Transverse colon (tissue), 4 donors: Measurements from ENCODE around the gene AMD1. TPM values are rescaled to one million over a fixed set of nuclear protein-coding genes. Genes with fewer than 3 reads are reported as not detected.

ENCODE experiments used
- DNase-seq: peaks from one replicate; pipeline ENCODE4 v3.0.0-alpha.2; 2019
- H3K27ac ChIP-seq, 4 donors: fragments of 200-600 bp; sonication (generic); 2 replicates each; pipeline ENCODE4 v1.5.1; 2016 to 2018; ENCODE audit warnings: inconsistent platforms in 4 of 4
- H3K27me3 ChIP-seq: fragments of 200-600 bp; sonication (generic); 2 replicates; pipeline ENCODE4 v1.5.1; 2017; ENCODE audit warnings: inconsistent platforms
- H3K36me3 ChIP-seq, 4 donors: fragments of 200-600 bp; sonication (generic); 2 replicates each; pipeline ENCODE4 v1.5.1; 2017 to 2019; ENCODE audit warnings: inconsistent platforms in 4 of 4
- H3K4me1 ChIP-seq, 4 donors: fragments of 200-600 bp; sonication (generic); 2 replicates each; pipeline ENCODE4 v1.5.1; 2017 to 2020; ENCODE audit warnings: inconsistent platforms in 4 of 4
- H3K4me3 ChIP-seq, 4 donors: fragments of 200-600 bp; sonication (generic); 1 replicate in 1 of 4; 2 replicates in 3 of 4; pipeline versions ENCODE4 v1.5.1 to v1.6.1; 2017 to 2019; ENCODE audit warnings: inconsistent platforms in 4 of 4
- H3K9me3 ChIP-seq, 2 donors: fragments of 200-600 bp; sonication (generic); 2 replicates each; pipeline ENCODE4 v1.5.1; 2017 to 2019; ENCODE audit warnings: inconsistent platforms in 2 of 2
- EP300 ChIP-seq: sonication (generic); formaldehyde crosslinking; IDR thresholded peaks from one replicate; pipeline ENCODE4 v1.6.1; 2017; ENCODE audit warnings: antibody characterized with exemption, low read depth
- POLR2A ChIP-seq: fragments of 450-650 bp; IDR thresholded peaks from one replicate; pipeline ENCODE4 v1.6.1; 2016; ENCODE audit warnings: antibody characterized with exemption, mild to moderate bottlenecking, moderate library complexity
- POLR2AphosphoS5 ChIP-seq, 3 donors: sonication (generic); formaldehyde crosslinking; IDR thresholded peaks; one replicate each; pipeline ENCODE4 v1.6.1; 2016; ENCODE audit warnings: antibody characterized with exemption in 3 of 3
- WGBS, 2 donors: methylation state at CpG; one replicate each; pipeline ENCODE4 v1.1.5; 2018; ENCODE audit warnings: low coverage in 1 of 2; 5-methylcytosine and 5-hydroxymethylcytosine counted together
- in situ Hi-C, 4 donors: fragments of 200-750 bp; cut with MboI; loops; one replicate each; pipeline versions ENCODE4 v1.15.0 to v1.15.1; 2017; ENCODE audit warnings: low sequenced_read_pairs in 3 of 4, low pct_ligation_motif_present in 1 of 4, low pct_unique_long_range_greater_than_20kb in 1 of 4
- intact Hi-C: fragments of 100-400 bp; cut with DNase I; formaldehyde crosslinking; loops from one replicate; pipeline ENCODE4 v1.15.1; 2023; ENCODE audit warnings: low total_unique reads
- total RNA-seq, 4 donors: library from RNA; depleted of rRNA; stranded (reverse); fragments of >200 nt; gene quantifications; one replicate each; pipeline ENCODE4 v1.1.0, GENCODE V29; 2016
- TF ChIP-seq, protein P1 (sequence below), 5 experiments: fragments of 200-600 bp in 3 of 5; fragments of 450-650 bp in 2 of 5; sonication (generic) in 3 of 5; IDR thresholded peaks; 1 replicate in 2 of 5; 2 replicates in 3 of 5; pipeline ENCODE4 v1.5.1; 2016 to 2017; ENCODE audit warnings: antibody characterized with exemption in 5 of 5, inconsistent platforms in 3 of 5, mild to moderate bottlenecking in 2 of 5, moderate library complexity in 1 of 5

AMD1 gene
- total RNA-seq, 4 donors from 2014 or later, result 50.7 to 86.4 (median 75.1) TPM

DNA sequence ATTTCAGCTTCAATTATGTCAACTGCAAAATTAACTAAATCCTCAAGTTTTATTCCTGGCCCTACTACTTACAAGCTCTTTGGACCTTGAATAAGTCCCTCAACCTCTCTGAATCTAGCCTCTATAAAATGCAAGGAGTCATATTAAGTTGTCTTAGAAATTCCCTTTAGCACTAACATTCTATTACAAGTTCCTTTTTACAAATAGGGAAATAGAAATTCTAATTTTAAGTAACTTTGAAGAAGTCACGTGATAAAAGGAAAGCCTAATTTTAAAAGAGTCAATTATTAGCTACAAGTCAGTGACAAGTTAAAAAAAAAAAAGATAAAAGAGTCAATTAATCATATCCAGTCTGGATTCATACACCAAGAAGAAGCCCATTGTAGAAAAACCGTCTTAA is 59.3 kb downstream of the AMD1 start:
- Histone ChIP-seq H3K4me1 (no peaks in the 10 kb centered on the region), H3K27ac (no peak overlapping the region), H3K9me3 (no peaks in the 10 kb centered on the region), H3K4me3 (no peak overlapping the region), H3K36me3 (no peaks in the 10 kb centered on the region), H3K27me3 (no peaks in the 10 kb centered on the region)
- DNase-seq, result no peak
- TF ChIP-seq EP300 (no peak), POLR2AphosphoS5 (IDR thresholded peaks at IDR 0.05) (no peak), POLR2A (no peak)
- TF ChIP-seq, protein P1, sequence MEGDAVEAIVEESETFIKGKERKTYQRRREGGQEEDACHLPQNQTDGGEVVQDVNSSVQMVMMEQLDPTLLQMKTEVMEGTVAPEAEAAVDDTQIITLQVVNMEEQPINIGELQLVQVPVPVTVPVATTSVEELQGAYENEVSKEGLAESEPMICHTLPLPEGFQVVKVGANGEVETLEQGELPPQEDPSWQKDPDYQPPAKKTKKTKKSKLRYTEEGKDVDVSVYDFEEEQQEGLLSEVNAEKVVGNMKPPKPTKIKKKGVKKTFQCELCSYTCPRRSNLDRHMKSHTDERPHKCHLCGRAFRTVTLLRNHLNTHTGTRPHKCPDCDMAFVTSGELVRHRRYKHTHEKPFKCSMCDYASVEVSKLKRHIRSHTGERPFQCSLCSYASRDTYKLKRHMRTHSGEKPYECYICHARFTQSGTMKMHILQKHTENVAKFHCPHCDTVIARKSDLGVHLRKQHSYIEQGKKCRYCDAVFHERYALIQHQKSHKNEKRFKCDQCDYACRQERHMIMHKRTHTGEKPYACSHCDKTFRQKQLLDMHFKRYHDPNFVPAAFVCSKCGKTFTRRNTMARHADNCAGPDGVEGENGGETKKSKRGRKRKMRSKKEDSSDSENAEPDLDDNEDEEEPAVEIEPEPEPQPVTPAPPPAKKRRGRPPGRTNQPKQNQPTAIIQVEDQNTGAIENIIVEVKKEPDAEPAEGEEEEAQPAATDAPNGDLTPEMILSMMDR (IDR thresholded peaks at IDR 0.05), result no peak
- in situ Hi-C loops (loop anchor here in 2 of 4 donors (10.0 to 25.0 kb wide), 3 partner anchors 239 to 397 kb away; no protein-coding TSS in a partner anchor), intact Hi-C loops (no loop called here)
- 73 to 78% methylated on average over 2 of the region's 2 CpGs for WGBS, 2 donors

DNA sequence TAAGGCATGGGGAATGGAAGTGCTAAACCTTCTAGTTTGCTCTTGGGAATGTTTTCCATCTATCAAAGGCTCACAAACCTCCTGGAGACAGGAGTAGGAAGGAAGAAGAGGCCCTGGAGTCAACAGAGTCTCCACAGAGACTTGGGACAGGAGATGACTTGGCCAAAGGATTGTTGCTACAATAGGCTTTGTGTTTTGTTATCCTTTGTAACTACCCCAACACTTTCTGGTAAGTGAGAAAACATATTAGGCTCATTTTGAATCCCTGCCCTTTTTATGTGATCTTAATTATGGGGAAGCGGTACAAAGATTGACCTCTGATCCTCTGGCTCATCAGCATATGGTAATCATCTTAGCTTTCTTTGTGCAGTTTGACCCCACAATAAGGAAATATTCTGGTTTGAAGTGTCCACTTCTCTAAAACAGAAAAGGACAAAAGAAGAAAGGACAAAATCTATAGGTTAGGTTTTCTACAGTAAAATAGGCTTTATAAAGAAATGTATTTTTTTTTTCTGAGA is 59.9 kb downstream of the AMD1 start:
- no peak for DNase-seq
- Histone ChIP-seq H3K36me3 (no peaks in the 10 kb centered on the region), H3K4me3 (no peak overlapping the region), H3K9me3 (no peaks in the 10 kb centered on the region), H3K27ac (no peak overlapping the region), H3K27me3 (no peaks in the 10 kb centered on the region), H3K4me1 (no peaks in the 10 kb centered on the region)
- TF ChIP-seq POLR2AphosphoS5 (IDR thresholded peaks at IDR 0.05) (no peak), POLR2A (no peak), EP300 (no peak)
- TF ChIP-seq, protein P1 (IDR thresholded peaks at IDR 0.05), result no peak
- in situ Hi-C loops, result loop anchor here in 2 of 4 donors (10.0 to 25.0 kb wide), 3 partner anchors 240 to 397 kb away; no protein-coding TSS in a partner anchor
- WGBS, 2 donors, result 50 to 53% methylated on average over 1 of the region's 1 CpG
- intact Hi-C loops, result no loop called here

DNA sequence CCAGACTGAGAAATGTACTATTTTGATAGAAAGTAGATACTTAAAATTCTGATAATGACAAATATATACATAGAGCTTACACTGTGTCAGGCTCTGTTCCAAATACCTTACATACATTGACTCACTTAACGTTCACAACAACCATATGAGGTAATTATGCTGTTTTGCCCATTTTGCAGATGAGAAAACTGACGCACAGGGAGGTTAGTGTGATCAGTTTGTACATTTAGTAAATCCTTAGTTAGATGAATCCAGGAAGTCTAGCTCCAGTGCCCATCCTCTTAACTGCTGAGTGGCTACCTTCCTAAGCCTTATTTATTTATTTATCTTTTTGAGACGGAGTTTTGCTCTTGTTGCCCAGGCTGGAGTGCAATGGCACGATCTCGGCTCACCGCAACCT is 60.6 kb downstream of the AMD1 start:
- no peaks in the 10 kb centered on the region for H3K4me1 ChIP-seq
- no peaks in the 10 kb centered on the region for H3K27me3 ChIP-seq
- no peak overlapping the region for H3K4me3 ChIP-seq
- H3K36me3 ChIP-seq, result no peaks in the 10 kb centered on the region
- no peaks in the 10 kb centered on the region for H3K9me3 ChIP-seq
- 72 to 93% methylated on average over 2 to 6 of the region's 6 CpGs for WGBS, 2 donors
- TF ChIP-seq POLR2A (no peak), EP300 (no peak), POLR2AphosphoS5 (IDR thresholded peaks at IDR 0.05) (no peak)
- TF ChIP-seq, protein P1 (IDR thresholded peaks at IDR 0.05), result no peak
- intact Hi-C loops (no loop called here), in situ Hi-C loops (loop anchor here in 2 of 4 donors (10.0 to 25.0 kb wide), 3 partner anchors 240 to 398 kb away; no protein-coding TSS in a partner anchor)
- DNase-seq, result no peak
- H3K27ac ChIP-seq, result no peak overlapping the region

DNA sequence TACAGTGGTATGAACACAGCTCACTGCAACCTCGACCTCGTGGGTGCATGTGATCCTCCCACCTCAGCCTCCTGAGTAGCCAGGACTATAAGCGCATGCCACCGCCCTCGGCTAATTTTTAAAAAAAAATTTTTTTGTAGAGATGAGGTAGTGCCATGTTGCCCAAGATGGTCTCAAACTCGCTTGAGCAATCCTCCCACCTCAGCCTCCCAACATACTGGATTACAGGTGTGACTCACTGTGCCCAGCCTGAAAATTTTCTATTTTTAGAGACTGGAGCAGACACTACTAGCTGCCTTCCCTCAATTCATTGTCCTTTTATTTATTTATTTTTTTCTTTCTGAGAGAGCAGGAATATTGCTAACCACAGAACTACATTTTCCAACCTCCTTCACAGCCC is 63.6 kb downstream of the AMD1 start:
- WGBS, 2 donors, result 97 to 98% methylated on average over 6 of the region's 6 CpGs
- TF ChIP-seq, protein P1 (IDR thresholded peaks at IDR 0.05), result no peak
- TF ChIP-seq POLR2AphosphoS5 (IDR thresholded peaks at IDR 0.05) (no peak), EP300 (no peak), POLR2A (no peak)
- no peak overlapping the region for H3K4me3 ChIP-seq

More for the DNA sequence above, 63.6 kb downstream of the AMD1 start:
- no peaks in the 10 kb centered on the region for H3K27me3 ChIP-seq
- H3K36me3 ChIP-seq, result no peaks in the 10 kb centered on the region
- H3K9me3 ChIP-seq, result no peaks in the 10 kb centered on the region
- no peak overlapping the region for H3K27ac ChIP-seq
- in situ Hi-C loops (loop anchor here in 2 of 4 donors (10.0 to 25.0 kb wide), 3 partner anchors 243 to 401 kb away; no protein-coding TSS in a partner anchor), intact Hi-C loops (no loop called here)
- no peaks in the 10 kb centered on the region for H3K4me1 ChIP-seq
- no peak for DNase-seq
